Right ventricle myocardium superior (tissue), 1 donor: ENCODE data around the gene BRSK2. TPM values are rescaled to one million over a fixed set of nuclear protein-coding genes. Genes with fewer than 3 reads are reported as not detected.
A peak's percentile ranks its signal among the peaks of the same experiment; 100 is the strongest.
"Not testable (repeated sequence)": the region's sequence is repeated elsewhere in the genome, so short reads cannot be mapped to it uniquely, and the experiment has no call there.

Experiments
- ATAC-seq: fragments of 200-7000 bp; cut with Tn5 transposase; one replicate; pipeline ENCODE4 v1.9.1; 2020; ENCODE audit warnings: mild to moderate bottlenecking; ENCODE audit not compliant: poor library complexity
- DNase-seq: peaks from one replicate; pipeline ENCODE4 v3.0.0-alpha.2; 2020
- intact Hi-C: fragments of 100-400 bp; cut with DNase I; formaldehyde crosslinking; loops from one replicate; pipeline ENCODE4 v1.11.2; 2022
- long read RNA-seq: library from polyadenylated mRNA; unstranded; transcript quantifications from one replicate; pipeline ENCODE4 v2.0.0, GENCODE V29; 2021
- total RNA-seq: library from RNA; stranded (reverse); fragmentation: NEBNext Ultra II Directional; extraction: Animal tissue kit (Norgen Biotek cat#: 25700); gene quantifications from one replicate; pipeline ENCODE4 v1.2.1, GENCODE V29; 2021
- donor health status: DM: no; HTN: yes; CAD: no; lungs with severe emphysema.

The BRSK2 gene
- total RNA-seq = 0.67 TPM
- long read RNA-seq, partial matches to known transcripts = 0 of 1 reads
- long read RNA-seq, other reads (novel, unspliced or antisense) = 1 of 1 reads

DNA sequence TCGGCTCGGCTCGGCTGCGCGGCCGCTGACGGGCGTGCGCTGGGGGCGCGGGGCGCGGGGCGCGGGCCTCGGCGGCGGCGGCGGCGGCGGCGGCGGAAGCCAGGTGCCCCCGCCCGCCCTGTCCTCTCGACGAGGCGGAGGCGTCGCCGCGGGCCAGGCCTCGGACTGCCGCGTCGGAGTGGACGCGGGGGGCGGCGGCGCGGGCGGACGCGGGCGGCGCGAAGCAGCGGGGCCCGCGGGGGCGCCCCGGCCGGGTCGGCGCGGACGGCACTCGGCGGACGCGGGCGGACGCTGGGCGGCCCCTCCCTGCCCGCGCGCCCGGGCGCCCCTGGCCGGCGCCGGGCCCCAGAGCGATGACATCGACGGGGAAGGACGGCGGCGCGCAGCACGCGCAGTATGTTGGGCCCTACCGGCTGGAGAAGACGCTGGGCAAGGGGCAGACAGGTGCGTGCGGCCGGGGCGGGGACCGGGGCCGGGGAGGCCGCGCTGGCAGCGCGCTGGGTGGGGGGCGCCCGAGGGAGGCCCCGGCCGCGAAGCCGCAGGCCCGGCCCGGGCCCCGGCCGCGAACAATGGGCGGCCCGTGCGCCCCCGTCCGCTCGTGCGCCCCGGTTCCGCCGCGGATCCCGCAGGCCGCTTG is at the start of gene BRSK2:
Gene BRSK2, plus strand, starts transcription at position 3 of the 637 bp plus-strand sequence. Its CDS starts 351 bp downstream, at position 354.
- intact Hi-C loops = no loop called here
- no peak for ATAC-seq
- DNase-seq = no peak

GRCh38 chr11:1340111-1340510 is 49.6 kb upstream of the BRSK2 start:
- intact Hi-C loops = no loop called here
- no peak for DNase-seq
- ATAC-seq = no peak

DNA sequence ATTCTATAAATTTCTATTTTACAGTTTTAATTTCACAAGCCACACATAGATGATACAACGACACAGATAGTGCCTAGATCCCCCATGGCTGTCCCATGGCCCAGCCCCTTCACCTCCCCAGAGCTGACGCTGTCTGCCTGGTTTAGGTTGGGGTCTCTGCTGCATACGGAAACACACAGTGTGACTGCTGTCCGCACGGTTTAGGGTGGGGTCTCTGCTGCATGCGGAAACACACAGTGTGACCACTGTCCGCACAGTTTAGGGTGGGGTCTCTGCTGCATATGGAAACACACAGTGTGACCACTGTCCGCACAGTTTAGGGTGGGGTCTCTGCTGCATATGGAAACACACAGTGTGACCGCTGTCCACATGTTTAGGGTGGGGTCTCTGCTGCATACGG is 48.5 kb upstream of the BRSK2 start:
- ATAC-seq, intact Hi-C loops, DNase-seq: not testable (repeated sequence)

- ATAC-seq (peak; percentile 69), DNase-seq (no peak)
- intact Hi-C loops = no loop called here
These were observed 47.7 kb upstream of the BRSK2 start for GRCh38 chr11:1341928-1342524.

- ATAC-seq (no peak), DNase-seq (no peak)
- intact Hi-C loops = no loop called here
These were observed 46.8 kb upstream of the BRSK2 start for GRCh38 chr11:1342946-1343345.

DNA sequence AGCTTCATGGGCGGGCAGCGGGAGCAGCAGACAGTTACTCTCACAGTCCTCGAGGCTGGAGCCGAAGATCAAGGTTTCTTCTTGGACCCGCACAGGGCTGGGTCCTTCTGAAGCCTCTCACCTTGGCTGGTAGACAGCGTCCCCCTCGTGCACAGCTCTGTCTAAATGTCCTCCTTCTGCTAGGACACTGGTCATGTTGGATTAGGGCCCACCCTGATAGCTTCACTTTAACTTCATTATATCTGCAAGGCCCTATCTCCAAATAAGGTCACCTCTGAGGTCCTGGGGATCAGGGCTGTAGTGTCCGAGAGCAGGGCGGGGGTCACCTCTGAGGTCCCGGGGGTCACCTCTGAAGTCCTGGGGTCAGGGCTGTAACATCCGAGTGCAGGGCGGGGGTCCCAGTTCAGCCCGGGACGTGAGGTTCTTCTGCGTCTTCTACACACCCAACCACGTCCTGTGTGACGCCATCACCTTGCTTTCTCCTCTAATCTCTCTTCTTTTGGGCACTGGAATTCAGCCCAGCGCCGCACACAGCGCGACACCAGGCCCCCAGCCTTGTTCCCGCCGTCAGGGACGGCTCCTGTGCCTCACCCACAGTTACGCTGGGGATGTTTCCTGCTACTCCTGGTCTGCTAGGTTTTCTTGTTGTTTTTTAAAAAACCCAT is 46.2 kb upstream of the BRSK2 start:
- DNase-seq = no peak
- no peak for ATAC-seq
- intact Hi-C loops = no loop called here

- no peak for DNase-seq
- no peak for ATAC-seq
- intact Hi-C loops = no loop called here
These were observed 45.6 kb upstream of the BRSK2 start for GRCh38 chr11:1344056-1344635.

- ATAC-seq (no peak), DNase-seq (no peak)
- intact Hi-C loops = no loop called here
These were observed 43.8 kb upstream of the BRSK2 start for GRCh38 chr11:1345737-1346513.

DNA sequence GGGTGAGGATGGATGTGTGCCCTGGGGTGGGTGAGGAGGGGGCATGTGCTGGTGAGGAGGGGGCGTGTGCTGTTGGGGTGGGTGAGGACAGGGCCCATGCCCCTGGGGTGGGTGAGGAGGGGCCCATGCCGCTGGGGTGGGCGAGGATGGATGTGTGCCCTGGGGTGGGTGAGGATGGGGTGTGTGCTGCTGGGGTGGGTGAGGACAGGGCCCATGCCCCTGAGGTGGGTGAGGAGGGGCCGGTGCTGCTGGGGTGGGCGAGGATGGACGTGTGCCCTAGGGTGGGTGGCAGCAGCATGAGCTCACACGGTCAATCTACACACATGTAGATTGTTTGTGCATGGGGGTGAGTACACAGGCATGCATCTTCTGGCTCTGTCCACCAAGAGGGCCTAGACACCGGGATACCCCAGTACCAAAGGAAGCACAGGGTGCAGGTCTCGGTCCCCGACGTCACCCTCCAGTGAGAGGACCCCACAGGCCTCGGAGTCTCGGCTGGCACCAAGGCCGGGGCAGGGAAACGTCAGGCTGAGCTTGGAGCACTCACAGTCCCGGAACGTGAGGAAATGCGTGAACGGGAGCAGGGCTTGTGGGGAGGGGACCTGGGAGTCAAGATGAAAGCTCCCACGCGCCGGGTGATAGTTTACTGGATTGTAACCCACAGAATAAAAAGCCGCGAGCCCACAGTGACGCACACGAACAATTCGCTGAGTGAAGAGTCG is 42.9 kb upstream of the BRSK2 start:
- intact Hi-C loops = no loop called here
- no peak for DNase-seq
- no peak for ATAC-seq

GRCh38 chr11:1347411-1347999 is 42.2 kb upstream of the BRSK2 start:
- ATAC-seq, DNase-seq, intact Hi-C loops: not testable (repeated sequence)

DNA sequence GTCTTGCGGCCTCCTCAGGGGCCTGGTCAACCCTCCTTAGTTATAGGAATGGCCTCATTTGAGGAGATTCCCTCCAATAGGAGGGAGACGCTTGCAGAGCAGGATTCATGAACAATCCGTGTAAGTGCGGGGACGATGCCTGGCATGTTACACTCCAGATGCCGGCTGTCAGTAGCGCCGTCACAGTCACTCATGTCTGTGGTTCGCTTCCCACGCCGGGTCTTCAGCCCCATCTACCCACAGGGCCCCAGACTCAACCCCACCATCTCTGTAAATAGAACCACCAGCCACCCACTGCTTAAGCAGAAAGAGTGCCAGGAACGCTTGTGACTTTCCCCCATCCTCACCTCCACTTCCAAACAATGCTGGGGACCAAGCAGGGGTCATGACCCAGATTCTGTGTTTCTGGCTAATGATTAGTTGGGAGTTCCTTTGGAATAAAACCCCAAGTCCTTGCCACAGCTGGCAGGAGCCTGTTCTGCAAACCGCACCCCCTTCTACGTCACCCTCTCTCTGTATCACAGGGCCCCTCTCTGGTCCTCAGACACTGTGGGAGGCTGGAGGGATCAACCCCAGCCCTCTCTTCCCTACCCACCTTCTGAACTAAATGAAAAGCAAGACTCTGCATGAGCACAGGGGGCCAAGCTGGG is 41.5 kb upstream of the BRSK2 start:
- ATAC-seq = no peak
- intact Hi-C loops = no loop called here
- DNase-seq = no peak

- ATAC-seq = no peak
- DNase-seq = no peak
- intact Hi-C loops = no loop called here
These were observed 40.9 kb upstream of the BRSK2 start for GRCh38 chr11:1348796-1349326.

- DNase-seq = no peak
- intact Hi-C loops = no loop called here
- no peak for ATAC-seq
These were observed 40.2 kb upstream of the BRSK2 start for GRCh38 chr11:1349327-1350041.

- DNase-seq (no peak), ATAC-seq (no peak)
- intact Hi-C loops = no loop called here
These were observed 39.5 kb upstream of the BRSK2 start for GRCh38 chr11:1350086-1350725.

GRCh38 chr11:1351278-1351937 is 38.3 kb upstream of the BRSK2 start:
- no peak for DNase-seq
- no peak for ATAC-seq
- intact Hi-C loops = no loop called here
